ENCODE measurements around the gene DRGX. TPM values are rescaled to one million over a fixed set of nuclear protein-coding genes. Genes with fewer than 3 reads are reported as not detected.

Gene DRGX
- total RNA-seq: not detected in 2 replicates

GRCh38 chr10:49395741-49396665 lies at the start of gene DRGX:
DRGX (minus strand) TSS chr10:49396089; CDS start chr10:49395440, 649 bp downstream.
- no peak for DNase-seq (ENCODE audit: extremely low read depth, low read depth, low spot score)

- no peak for DNase-seq (ENCODE audit: extremely low read depth, low read depth, low spot score)
These were observed 48.5 kb upstream of the DRGX start for GRCh38 chr10:49444349-49444748.

- no peak for DNase-seq (ENCODE audit: extremely low read depth, low read depth, low spot score)
These were observed 47.0 kb upstream of the DRGX start for GRCh38 chr10:49442863-49443262.

GRCh38 chr10:49441488-49442476 lies 45.9 kb upstream of the DRGX start:
- no peak for DNase-seq (ENCODE audit: extremely low read depth, low read depth, low spot score)

GRCh38 chr10:49435225-49435624 lies 39.3 kb upstream of the DRGX start:
- DNase-seq (ENCODE audit: extremely low read depth, low read depth, low spot score): no peak

- DNase-seq (ENCODE audit: extremely low read depth, low read depth, low spot score): no peak
These were observed 37.2 kb upstream of the DRGX start for GRCh38 chr10:49433069-49433468.

GRCh38 chr10:49431426-49431825 lies 35.5 kb upstream of the DRGX start:
- no peak for DNase-seq (ENCODE audit: extremely low read depth, low read depth, low spot score)

- DNase-seq (ENCODE audit: extremely low read depth, low read depth, low spot score): no peak
These were observed 33.6 kb upstream of the DRGX start for GRCh38 chr10:49429458-49429857.

GRCh38 chr10:49426490-49427360 lies 30.8 kb upstream of the DRGX start:
- no peak for DNase-seq (ENCODE audit: extremely low read depth, low read depth, low spot score)

GRCh38 chr10:49419005-49419404 lies 23.1 kb upstream of the DRGX start:
- no peak for DNase-seq (ENCODE audit: extremely low read depth, low read depth, low spot score)

GRCh38 chr10:49418328-49418727 lies 22.4 kb upstream of the DRGX start:
- no peak for DNase-seq (ENCODE audit: extremely low read depth, low read depth, low spot score)

- DNase-seq (ENCODE audit: extremely low read depth, low read depth, low spot score): no peak
These were observed 22.1 kb upstream of the DRGX start for GRCh38 chr10:49418053-49418326.

GRCh38 chr10:49417311-49418052 lies 21.6 kb upstream of the DRGX start:
- no peak for DNase-seq (ENCODE audit: extremely low read depth, low read depth, low spot score)

GRCh38 chr10:49415846-49416245 lies 20.0 kb upstream of the DRGX start:
- no peak for DNase-seq (ENCODE audit: extremely low read depth, low read depth, low spot score)

- DNase-seq (ENCODE audit: extremely low read depth, low read depth, low spot score): no peak
These were observed 19.2 kb upstream of the DRGX start for GRCh38 chr10:49415109-49415508.

- no peak for DNase-seq (ENCODE audit: extremely low read depth, low read depth, low spot score)
These were observed 18.6 kb upstream of the DRGX start for GRCh38 chr10:49414496-49414895.

GRCh38 chr10:49412571-49412970 lies 16.7 kb upstream of the DRGX start:
- no peak for DNase-seq (ENCODE audit: extremely low read depth, low read depth, low spot score)

GRCh38 chr10:49410365-49411074 lies 14.6 kb upstream of the DRGX start:
- DNase-seq (ENCODE audit: extremely low read depth, low read depth, low spot score): no peak

- no peak for DNase-seq (ENCODE audit: extremely low read depth, low read depth, low spot score)
These were observed 13.9 kb upstream of the DRGX start for GRCh38 chr10:49409755-49410154.

Data from glomerular endothelial cell (primary cell).